ENCODE data around the gene HIVEP3.

GRCh38 chr1:41564741-41565475 lies 353.8 kb downstream of the HIVEP3 start:
- TF ChIP-seq CTCF (conservative IDR thresholded peaks at IDR 0.05; ENCODE audit: low read length) (no peak), EZH2phosphoT487 (IDR thresholded peaks at IDR 0.05; ENCODE audit: borderline replicate concordance) (no peak)

Measured in Loucy (cell line).